NB4 (cell line): ENCODE measurements around the gene C10orf53.

Source experiments
- DNase-seq: peaks from one replicate; pipeline ENCODE4 v3.0.0; 2010; ENCODE audit warnings: low read depth
- H3K4me3 ChIP-seq: one replicate; pipeline ENCODE4 v1.5.1; 2011; ENCODE audit warnings: mild to moderate bottlenecking, low read depth, low read length, moderate library complexity
- CTCF ChIP-seq: IDR thresholded peaks from one replicate; pipeline ENCODE4 v1.5.1; 2012; ENCODE audit warnings: low read depth, low read length
- MAX ChIP-seq: IDR thresholded peaks from 2 replicates; pipeline ENCODE4 v1.6.1; 2011; ENCODE audit warnings: low read depth, low read length
- MYC ChIP-seq: IDR thresholded peaks from 2 replicates; pipeline ENCODE4 v1.6.1; 2011; ENCODE audit warnings: low read depth, low read length
- POLR2A ChIP-seq: IDR thresholded peaks from 2 replicates; pipeline ENCODE4 v1.6.1; 2011; ENCODE audit warnings: mild to moderate bottlenecking; ENCODE audit not compliant: insufficient read length; ENCODE audit errors: extremely low read depth

Gene C10orf53

GRCh38 chr10:49735848-49736563 is 56.6 kb downstream of the C10orf53 start:
- no peak for DNase-seq
- no peak for TF ChIP-seq MYC
- no peak for TF ChIP-seq MAX
- no peak for TF ChIP-seq CTCF
- no peak for TF ChIP-seq POLR2A
- H3K4me3 ChIP-seq, result no peak overlapping the region

GRCh38 chr10:49736564-49737113 is 57.2 kb downstream of the C10orf53 start:
- no peak overlapping the region for H3K4me3 ChIP-seq
- TF ChIP-seq MYC, result no peak
- TF ChIP-seq MAX, result no peak
- no peak for TF ChIP-seq POLR2A
- TF ChIP-seq CTCF, result no peak
- no peak for DNase-seq

- DNase-seq, result no peak
- TF ChIP-seq CTCF (no peak), POLR2A (no peak), MAX (no peak), MYC (no peak)
These were observed 58.2 kb downstream of the C10orf53 start for GRCh38 chr10:49737474-49738201.

GRCh38 chr10:49738616-49739360 is 59.3 kb downstream of the C10orf53 start:
- no peak for DNase-seq
- TF ChIP-seq MYC (no peak), CTCF (no peak), MAX (no peak), POLR2A (no peak)

More at GRCh38 chr10:49737474-49738201, 58.2 kb downstream of the C10orf53 start:
- H3K4me3 ChIP-seq, result no peak overlapping the region

GRCh38 chr10:49739426-49739825 is 60.0 kb downstream of the C10orf53 start:
- TF ChIP-seq MAX (no peak), MYC (no peak), POLR2A (no peak), CTCF (no peak)
- no peak for DNase-seq
- H3K4me3 ChIP-seq, result no peak overlapping the region

More at GRCh38 chr10:49738616-49739360, 59.3 kb downstream of the C10orf53 start:
- H3K4me3 ChIP-seq, result no peak overlapping the region
